Testis (tissue), 3 donors: ENCODE measurements around the gene RNU6-1. TPM values are rescaled to one million over a fixed set of nuclear protein-coding genes. Genes with fewer than 3 reads are reported as not detected.

Experiments
- DNase-seq: peaks from one replicate; pipeline ENCODE4 v3.0.0-alpha.2; 2019
- H3K27ac ChIP-seq, 2 donors: fragments of 200-600 bp; sonication (generic); one replicate each; pipeline ENCODE4 v1.5.1; 2019
- H3K27me3 ChIP-seq: fragments of 200-600 bp; sonication (generic); one replicate; pipeline ENCODE4 v1.5.1; 2019
- H3K36me3 ChIP-seq: fragments of 200-600 bp; sonication (generic); one replicate; pipeline ENCODE4 v1.5.1; 2017; ENCODE audit warnings: low read depth; ENCODE audit errors: missing control alignments
- H3K4me1 ChIP-seq: fragments of 200-600 bp; sonication (generic); one replicate; pipeline ENCODE4 v1.5.1; 2019
- H3K4me3 ChIP-seq, 2 donors: fragments of 200-600 bp; sonication (generic); one replicate each; pipeline ENCODE4 v1.5.1; 2017 to 2019
- H3K9me3 ChIP-seq: fragments of 200-600 bp; sonication (generic); one replicate; pipeline ENCODE4 v1.5.1; 2017
- CTCF ChIP-seq, 3 experiments: fragments of 450-650 bp in 2 of 3; fragments of 200-600 bp in 1 of 3; sonication (generic) in 1 of 3; IDR thresholded peaks; one replicate each; pipeline ENCODE4 v1.5.1; 2016 to 2019; ENCODE audit warnings: antibody characterized with exemption in 3 of 3, mild to moderate bottlenecking in 2 of 3, moderate library complexity in 1 of 3
- POLR2A ChIP-seq: fragments of 450-650 bp; IDR thresholded peaks from one replicate; pipeline ENCODE4 v1.6.1; 2017; ENCODE audit warnings: antibody characterized with exemption, mild to moderate bottlenecking, moderate library complexity
- WGBS, 2 donors: methylation state at CpG; one replicate each; pipeline ENCODE4 v1.1.5; 2018; 5-methylcytosine and 5-hydroxymethylcytosine counted together
- intact Hi-C: fragments of 100-400 bp; cut with DNase I; formaldehyde crosslinking; loops from one replicate; pipeline ENCODE4 v1.15.1; 2023; ENCODE audit warnings: low total_unique reads
- polyA plus RNA-seq: library from polyadenylated mRNA; stranded (reverse); fragments of 350-450 nt; fragmentation: Illumina TruSeq; extraction: RNeasy Lipid Tissue Mini Kit (QIAGEN cat#74804); gene quantifications from one replicate; pipeline ENCODE4 v1.2.3, GENCODE V29; 2014; ENCODE audit warnings: low read depth, low replicate concordance; ENCODE audit not compliant: insufficient read depth
- total RNA-seq, 2 donors: library from RNA; depleted of rRNA; stranded (reverse); fragments of >200 nt; gene quantifications; one replicate each; pipeline ENCODE4 v1.2.3, GENCODE V29; 2016

The RNU6-1 gene
- total and polyA plus RNA-seq, 3 donors from 2014 or later, result not detected

GRCh38 chr15:67849538-67849937 is 9.7 kb upstream of the RNU6-1 start:
- intact Hi-C loops, result no loop called here
- TF ChIP-seq CTCF (IDR thresholded peaks at IDR 0.05) (no peak), POLR2A (no peak)
- no peak overlapping the region for H3K27ac ChIP-seq
- H3K27me3 ChIP-seq, result no peaks in the 10 kb centered on the region
- no peak overlapping the region for H3K4me3 ChIP-seq
- no peaks in the 10 kb centered on the region for H3K36me3 ChIP-seq
- H3K9me3 ChIP-seq, result no peaks in the 10 kb centered on the region
- peaks cover 12% of the 10 kb centered on the region for H3K4me1 ChIP-seq
- no peak for DNase-seq
- 96 to 100% methylated on average over 1 of the region's 1 CpG for WGBS, 2 donors

- H3K27ac ChIP-seq, result no peak overlapping the region
- peaks cover 46% of the 10 kb centered on the region for H3K4me1 ChIP-seq
- intact Hi-C loops, result no loop called here
- TF ChIP-seq POLR2A (no peak), CTCF (IDR thresholded peaks at IDR 0.05) (no peak)
- no peaks in the 10 kb centered on the region for H3K9me3 ChIP-seq
- no peaks in the 10 kb centered on the region for H3K27me3 ChIP-seq
- DNase-seq, result no peak
- no peaks in the 10 kb centered on the region for H3K36me3 ChIP-seq
- H3K4me3 ChIP-seq, result no peak overlapping the region
- 86 to 92% methylated on average over 5 of the region's 5 CpGs for WGBS, 2 donors
Measured at GRCh38 chr15:67845974-67846373, 6.1 kb upstream of the RNU6-1 start.

- peaks cover 47% of the 10 kb centered on the region for H3K4me1 ChIP-seq
- H3K4me3 ChIP-seq, result no peak overlapping the region
- TF ChIP-seq POLR2A, result no peak
- H3K27ac ChIP-seq, result peak overlapping the region; percentile 71 to 100
- no peaks in the 10 kb centered on the region for H3K27me3 ChIP-seq
- no peaks in the 10 kb centered on the region for H3K9me3 ChIP-seq
- no peaks in the 10 kb centered on the region for H3K36me3 ChIP-seq
- intact Hi-C loops, result no loop called here
- 39 to 43% methylated on average over 7 of the region's 7 CpGs for WGBS, 2 donors
- DNase-seq, result peak; percentile 90
Measured at GRCh38 chr15:67843571-67844387, 3.9 kb upstream of the RNU6-1 start.

- DNase-seq, result peak; percentile 49
- intact Hi-C loops, result no loop called here
- 38 to 42% methylated on average over 7 of the region's 7 CpGs for WGBS, 2 donors
- Histone ChIP-seq H3K4me1 (peaks cover 47% of the 10 kb centered on the region), H3K36me3 (no peaks in the 10 kb centered on the region), H3K9me3 (no peaks in the 10 kb centered on the region), H3K27me3 (no peaks in the 10 kb centered on the region), H3K27ac (peak overlapping the region; percentile 71 to 100), H3K4me3 (no peak overlapping the region)
- peak in 1 of 3 experiments; percentile 17 for TF ChIP-seq CTCF (IDR thresholded peaks at IDR 0.05)
- no peak for TF ChIP-seq POLR2A
Measured at GRCh38 chr15:67843092-67843501, 3.3 kb upstream of the RNU6-1 start.

- no peak for TF ChIP-seq POLR2A
- TF ChIP-seq CTCF (IDR thresholded peaks at IDR 0.05), result no peak
- Histone ChIP-seq H3K4me3 (peak overlapping the region; percentile 15 to 88), H3K36me3 (no peaks in the 10 kb centered on the region), H3K27ac (peak overlapping the region; percentile 99 to 100), H3K9me3 (no peaks in the 10 kb centered on the region), H3K27me3 (no peaks in the 10 kb centered on the region), H3K4me1 (peaks cover 47% of the 10 kb centered on the region)
- no peak for DNase-seq
- WGBS, 2 donors, result 35 to 41% methylated on average over 4 of the region's 4 CpGs
- intact Hi-C loops, result no loop called here
Measured at GRCh38 chr15:67841513-67841762, 1.6 kb upstream of the RNU6-1 start.
